Esophagus mucosa (tissue), 1 donor: ENCODE results near the gene CARMIL1. TPM values are rescaled to one million over a fixed set of nuclear protein-coding genes. Genes with fewer than 3 reads are reported as not detected.
A peak's percentile ranks its signal among the peaks of the same experiment; 100 is the strongest.
"Not testable (repeated sequence)": the region's sequence is repeated elsewhere in the genome, so short reads cannot be mapped to it uniquely, and the experiment has no call there.

ENCODE experiments used
- ATAC-seq: fragments of 200-7000 bp; cut with Tn5 transposase; one replicate; pipeline ENCODE4 v1.9.1; 2020
- total RNA-seq: library from RNA; stranded (reverse); gene quantifications from one replicate; pipeline ENCODE4 v1.2.4, GENCODE V29; 2023
- donor health status: DM: yes; HTN: yes; CAD: no.

CARMIL1 gene
- total RNA-seq, 1 donor from 2014 or later = 18.2 TPM

- no peak for ATAC-seq
These were observed 135.0 kb downstream of the CARMIL1 start for GRCh38 chr6:25414168-25414567.

- no peak for ATAC-seq
These were observed 135.6 kb downstream of the CARMIL1 start for GRCh38 chr6:25414755-25415154.

GRCh38 chr6:25415274-25415673 is 136.1 kb downstream of the CARMIL1 start:
- no peak for ATAC-seq

GRCh38 chr6:25415701-25416100 is 136.5 kb downstream of the CARMIL1 start:
- no peak for ATAC-seq

- ATAC-seq = no peak
These were observed 138.0 kb downstream of the CARMIL1 start for GRCh38 chr6:25417046-25417605.

- no peak for ATAC-seq
These were observed 139.4 kb downstream of the CARMIL1 start for GRCh38 chr6:25418454-25419052.

- ATAC-seq = no peak
These were observed 140.7 kb downstream of the CARMIL1 start for GRCh38 chr6:25419879-25420278.

GRCh38 chr6:25423358-25423757 is 144.2 kb downstream of the CARMIL1 start:
- ATAC-seq = no peak

- no peak for ATAC-seq
These were observed 145.1 kb downstream of the CARMIL1 start for GRCh38 chr6:25424303-25424702.

GRCh38 chr6:25427549-25427948 is 148.4 kb downstream of the CARMIL1 start:
- ATAC-seq = no peak

GRCh38 chr6:25428758-25429317 is 149.7 kb downstream of the CARMIL1 start:
- no peak for ATAC-seq

- no peak for ATAC-seq
These were observed 152.3 kb downstream of the CARMIL1 start for GRCh38 chr6:25431306-25431974.

- ATAC-seq = no peak
These were observed 152.8 kb downstream of the CARMIL1 start for GRCh38 chr6:25431975-25432307.

- no peak for ATAC-seq
These were observed 155.7 kb downstream of the CARMIL1 start for GRCh38 chr6:25434921-25435320.

- peak; percentile 44 for ATAC-seq
These were observed 156.3 kb downstream of the CARMIL1 start for GRCh38 chr6:25435416-25435985.

GRCh38 chr6:25436760-25437159 is 157.6 kb downstream of the CARMIL1 start:
- ATAC-seq = peak; percentile 44

GRCh38 chr6:25439368-25439767 is 160.2 kb downstream of the CARMIL1 start:
- ATAC-seq = no peak

- ATAC-seq = no peak
These were observed 162.6 kb downstream of the CARMIL1 start for GRCh38 chr6:25441663-25442270.

- no peak for ATAC-seq
These were observed 163.7 kb downstream of the CARMIL1 start for GRCh38 chr6:25442898-25443297.

- not testable (repeated sequence) for ATAC-seq
These were observed 165.3 kb downstream of the CARMIL1 start for GRCh38 chr6:25444521-25444920.

- ATAC-seq = no peak
These were observed 167.8 kb downstream of the CARMIL1 start for GRCh38 chr6:25446830-25447569.

GRCh38 chr6:25447570-25447929 is 168.4 kb downstream of the CARMIL1 start:
- ATAC-seq = no peak
